IMR-90 (cell line): ENCODE results near the gene RGL1. TPM values are rescaled to one million over a fixed set of nuclear protein-coding genes. Genes with fewer than 3 reads are reported as not detected.

Experiments used
- ATAC-seq: fragments of 200-7000 bp; cut with Tn5 transposase; 2 replicates; pipeline ENCODE4 v1.9.1; 2020; ENCODE audit warnings: low read depth, mild to moderate bottlenecking, moderate library complexity
- BruUV-seq: library from RNA; stranded (reverse); fragments of 400-500 nt; replicated peaks from 2 replicates; lab custom pipeline; 2021; lab: Mats Ljungman, UMichigan
- CTCF ChIA-PET: fragments of 300-600 bp; formaldehyde crosslinking; extraction: SDS; loops from one replicate; lab custom pipeline; 2021; ENCODE audit warnings: antibody characterized with exemption; lab: Yijun Ruan, JAX
- POLR2A ChIA-PET: fragments of 300-600 bp; sonication (Branson Sonifier 250); formaldehyde crosslinking; loops from one replicate; lab custom pipeline; 2022; ENCODE audit warnings: antibody characterized with exemption; ENCODE audit not compliant: unreplicated experiment; lab: Charles Lee
- DNase-seq: peaks from one replicate; pipeline ENCODE4 v3.0.0; 2013
- H2AFZ ChIP-seq: replicated peaks from 2 replicates; pipeline ENCODE3; 2013; ENCODE audit warnings: low read length, mild to moderate bottlenecking; ENCODE audit not compliant: poor library complexity
- H2AK5ac ChIP-seq: 2 replicates; pipeline ENCODE4 v1.6.1; 2013; ENCODE audit warnings: low read depth, low read length, inconsistent platforms
- H2AK9ac ChIP-seq: replicated peaks from 2 replicates; pipeline ENCODE3; 2013; ENCODE audit warnings: mild to moderate bottlenecking, low read depth, low read length, moderate library complexity; ENCODE audit not compliant: poor library complexity
- H2BK120ac ChIP-seq: 2 replicates; pipeline ENCODE4 v1.6.1; 2013; ENCODE audit warnings: low read depth, low read length, inconsistent platforms
- H2BK15ac ChIP-seq: 3 replicates; pipeline ENCODE4 v1.6.1; 2013; ENCODE audit warnings: low read depth, low read length, inconsistent platforms
- H2BK20ac ChIP-seq: 2 replicates; pipeline ENCODE4 v1.6.1; 2013; ENCODE audit warnings: low read depth, mild to moderate bottlenecking, inconsistent platforms, low read length, moderate library complexity
- H2BK5ac ChIP-seq: 2 replicates; pipeline ENCODE4 v1.6.1; 2013; ENCODE audit warnings: mild to moderate bottlenecking, low read depth, low read length, inconsistent platforms; ENCODE audit not compliant: poor library complexity, severe bottlenecking
- H3K14ac ChIP-seq: replicated peaks from 2 replicates; pipeline ENCODE4 v1.6.1; 2013; ENCODE audit warnings: low read depth, low read length, inconsistent platforms
- H3K18ac ChIP-seq: 2 replicates; pipeline ENCODE4 v1.6.1; 2013; ENCODE audit warnings: low read depth, low read length, control low read depth
- H3K23ac ChIP-seq: 2 replicates; pipeline ENCODE4 v1.6.1; 2013; ENCODE audit warnings: low read depth, low read length, inconsistent platforms
- H3K27ac ChIP-seq: 2 replicates; pipeline ENCODE4 v1.5.1; 2013; ENCODE audit warnings: mild to moderate bottlenecking, control low read depth, low read length; ENCODE audit not compliant: insufficient read depth
- H3K27me3 ChIP-seq: 2 replicates; pipeline ENCODE4 v1.6.1; 2013; ENCODE audit warnings: low read length; ENCODE audit not compliant: control insufficient read depth, insufficient read depth
- H3K36me3 ChIP-seq: 2 replicates; pipeline ENCODE4 v1.6.1; 2013; ENCODE audit warnings: low read length, mixed read lengths; ENCODE audit not compliant: control insufficient read depth, insufficient read depth
- H3K4ac ChIP-seq: 2 replicates; pipeline ENCODE4 v1.6.1; 2013; ENCODE audit warnings: low read depth, low read length, inconsistent platforms
- H3K4me1 ChIP-seq: 2 replicates; pipeline ENCODE4 v1.6.1; 2013; ENCODE audit warnings: low read length, mixed read lengths; ENCODE audit not compliant: control insufficient read depth, insufficient read depth
- H3K4me2 ChIP-seq: 2 replicates; pipeline ENCODE4 v1.6.1; 2013; ENCODE audit warnings: low read depth, mild to moderate bottlenecking, control low read depth, low read length, moderate library complexity
- H3K4me3 ChIP-seq: 2 replicates; pipeline ENCODE4 v1.5.1; 2013; ENCODE audit warnings: low read depth, mild to moderate bottlenecking, control low read depth, low read length, moderate library complexity; ENCODE audit not compliant: insufficient read depth
- H3K56ac ChIP-seq: 2 replicates; pipeline ENCODE4 v1.6.1; 2013; ENCODE audit warnings: low read length, inconsistent platforms; ENCODE audit not compliant: insufficient read depth; ENCODE audit errors: extremely low read depth
- H3K79me1 ChIP-seq, 2 experiments: 2 replicates each; pipeline ENCODE4 v1.6.1; 2013; ENCODE audit warnings: low read length in 2 of 2, inconsistent platforms in 1 of 2, low read depth in 1 of 2
- H3K9ac ChIP-seq: 2 replicates; pipeline ENCODE4 v1.6.1; 2013; ENCODE audit warnings: low read depth, low read length, control low read depth
- H3K9me1 ChIP-seq: 2 replicates; pipeline ENCODE4 v1.6.1; 2013; ENCODE audit warnings: low read length, inconsistent platforms; ENCODE audit not compliant: insufficient read depth
- H3K9me3 ChIP-seq: 2 replicates; pipeline ENCODE4 v1.6.1; 2013; ENCODE audit warnings: low read length; ENCODE audit not compliant: control insufficient read depth, insufficient read depth
- H4K20me1 ChIP-seq: 2 replicates; pipeline ENCODE4 v1.6.1; 2013; ENCODE audit warnings: low read length, inconsistent platforms; ENCODE audit not compliant: insufficient read depth
- H4K5ac ChIP-seq: 2 replicates; pipeline ENCODE4 v1.6.1; 2013; ENCODE audit warnings: mild to moderate bottlenecking, low read depth, low read length, control low read depth
- H4K8ac ChIP-seq, 2 experiments: 2 replicates each; pipeline ENCODE4 v1.6.1; 2013; ENCODE audit warnings: low read depth in 2 of 2, low read length in 2 of 2, control low read depth in 1 of 2, inconsistent platforms in 1 of 2
- H4K91ac ChIP-seq: 2 replicates; pipeline ENCODE4 v1.6.1; 2013; ENCODE audit warnings: low read depth, low read length, inconsistent platforms; ENCODE audit not compliant: insufficient read depth
- BHLHE40 ChIP-seq: fragments of 150-350 bp; IDR thresholded peaks from 2 replicates; pipeline ENCODE4 v1.6.1; 2016; ENCODE audit warnings: mild to moderate bottlenecking, low read depth, low read length
- CEBPB ChIP-seq: IDR thresholded peaks from 2 replicates; pipeline ENCODE4 v1.6.1; 2012; ENCODE audit warnings: low read depth, low read length, improper control_type of control experiment
- CHD1 ChIP-seq: IDR thresholded peaks from 2 replicates; pipeline ENCODE4 v1.6.1; 2012; ENCODE audit warnings: low read depth, low read length, improper control_type of control experiment
- CTCF ChIP-seq: conservative IDR thresholded peaks from 2 replicates; pipeline ENCODE4 v1.5.1; 2012; ENCODE audit warnings: mild to moderate bottlenecking, low read depth, low read length, improper control_type of control experiment
- ELK1 ChIP-seq: fragments of 150-350 bp; IDR thresholded peaks from 2 replicates; pipeline ENCODE4 v1.6.1; 2016; ENCODE audit warnings: low read depth, mild to moderate bottlenecking, low read length, moderate library complexity, borderline replicate concordance
- FOS ChIP-seq: fragments of 150-350 bp; IDR thresholded peaks from 2 replicates; pipeline ENCODE4 v1.6.1; 2016; ENCODE audit warnings: low read depth, low read length
- MAFK ChIP-seq: IDR thresholded peaks from 2 replicates; pipeline ENCODE4 v1.6.1; 2012; ENCODE audit warnings: low read depth, low read length, improper control_type of control experiment
- MAZ ChIP-seq: IDR thresholded peaks from 2 replicates; pipeline ENCODE4 v1.6.1; 2012; ENCODE audit warnings: low read depth, mild to moderate bottlenecking, low read length, improper control_type of control experiment, moderate library complexity, borderline replicate concordance
- MXI1 ChIP-seq: IDR thresholded peaks from 2 replicates; pipeline ENCODE4 v1.6.1; 2012; ENCODE audit warnings: low read depth, mild to moderate bottlenecking, low read length, moderate library complexity, borderline replicate concordance
- POLR2A ChIP-seq: IDR thresholded peaks from 2 replicates; pipeline ENCODE4 v1.6.1; 2012; ENCODE audit warnings: mild to moderate bottlenecking, low read depth, low read length
- RAD21 ChIP-seq: IDR thresholded peaks from 2 replicates; pipeline ENCODE4 v1.6.1; 2012; ENCODE audit warnings: low read length, improper control_type of control experiment
- RCOR1 ChIP-seq: IDR thresholded peaks from 2 replicates; pipeline ENCODE4 v1.6.1; 2012; ENCODE audit warnings: mild to moderate bottlenecking, low read length, improper control_type of control experiment; ENCODE audit not compliant: insufficient replicate concordance
- RFX5 ChIP-seq: IDR thresholded peaks from 2 replicates; pipeline ENCODE4 v1.8.0; 2012; ENCODE audit warnings: low read depth, mild to moderate bottlenecking, low read length, moderate library complexity
- SMC3 ChIP-seq: fragments of 150-350 bp; IDR thresholded peaks from 2 replicates; pipeline ENCODE4 v1.6.1; 2016; ENCODE audit warnings: low read depth, mild to moderate bottlenecking, antibody characterized with exemption, low read length, moderate library complexity
- USF2 ChIP-seq: fragments of 150-350 bp; IDR thresholded peaks from 2 replicates; pipeline ENCODE4 v1.6.1; 2017; ENCODE audit warnings: mild to moderate bottlenecking, antibody characterized with exemption, low read length, low read depth
- WGBS, 2 experiments: methylation state at CpG; one replicate each; pipeline versions ENCODE4 v1.1.5 to v1.1.7; 2013; ENCODE audit warnings: missing lambda C conversion rate in 2 of 2; ENCODE audit not compliant: insufficient read length in 1 of 2; ENCODE audit errors: extremely low coverage in 2 of 2; 5-methylcytosine and 5-hydroxymethylcytosine counted together
- dilution Hi-C: fragments of 300-500 bp; cut with HindIII; formaldehyde crosslinking; loops from one replicate; pipeline ENCODE4 v1.14.3; 2018; ENCODE audit warnings: low sequenced_read_pairs; ENCODE audit not compliant: unreplicated experiment
- in situ Hi-C: fragments of 300-500 bp; cut with MboI; formaldehyde crosslinking; loops from 3 replicates; pipeline ENCODE4 v1.14.3; 2019; ENCODE audit warnings: low sequenced_read_pairs, inconsistent platforms, mixed read lengths
- intact Hi-C: fragments of 100-400 bp; cut with micrococcal nuclease; formaldehyde crosslinking; loops from 2 replicates; pipeline ENCODE4 v1.10.0; 2022
- polyA plus RNA-seq, 3 experiments: library from polyadenylated mRNA; depleted of rRNA; stranded (reverse); fragments of >200 nt; gene quantifications; 2 replicates each; pipeline ENCODE4 v1.2.3, GENCODE V29; 2012; ENCODE audit warnings: low replicate concordance in 1 of 3
- total RNA-seq: library from RNA; depleted of rRNA; stranded (reverse); fragments of >200 nt; gene quantifications from 2 replicates; pipeline ENCODE4 v1.2.3, GENCODE V29; 2012

The RGL1 gene
- total and polyA plus RNA-seq, 2 of the 4 experiments (the other 2 are of a cell fraction): 4.7 to 7.5 TPM

GRCh38 chr1:183773482-183774274 is 31.2 kb upstream of the RGL1 start:
- Histone ChIP-seq H2AK5ac (no peak overlapping the region), H3K9ac (no peak overlapping the region), H3K9me3 (peaks cover 2% of the 10 kb centered on the region), H3K9me1 (no peaks in the 10 kb centered on the region), H2BK15ac (no peak overlapping the region), H3K4me3 (no peak overlapping the region), H4K8ac (no peak overlapping the region), H2BK5ac (no peak overlapping the region), H3K27me3 (no peaks in the 10 kb centered on the region), H2BK20ac (no peak overlapping the region), H3K79me1 (no peaks in the 10 kb centered on the region), H2AFZ (no peak overlapping the region), H3K4me2 (no peak overlapping the region), H3K18ac (no peak overlapping the region), H3K4me1 (peaks cover 4% of the 10 kb centered on the region), H3K14ac (no peak overlapping the region), H4K91ac (no peak overlapping the region), H3K56ac (no peak overlapping the region), H4K20me1 (no peaks in the 10 kb centered on the region), H2AK9ac (no peak overlapping the region), H4K5ac (no peak overlapping the region), H2BK120ac (no peak overlapping the region), H3K27ac (no peak overlapping the region), H3K4ac (no peak overlapping the region), H3K23ac (no peak overlapping the region), H3K36me3 (no peaks in the 10 kb centered on the region)
- ChIA-PET CTCF (interaction anchor here (1.2 kb wide), 1 partner anchor 15 kb away, joined by 4 read pairs; no protein-coding TSS in a partner anchor), POLR2A (no interaction called here)
- no TSS peak for BruUV-seq
- dilution Hi-C loops (no loop called here), in situ Hi-C loops (no loop called here), intact Hi-C loops (no loop called here)
- no CpG with 5 or more reads among the region's 3 CpGs for WGBS, 2 experiments
- DNase-seq (no peak), ATAC-seq (no peak)
- no peak for TF ChIP-seq CEBPB
- no peak for TF ChIP-seq SMC3
- no peak for TF ChIP-seq RFX5
- no peak for TF ChIP-seq MXI1
- no peak for TF ChIP-seq BHLHE40
- TF ChIP-seq MAFK: no peak
- TF ChIP-seq ELK1: no peak
- no peak for TF ChIP-seq FOS
- TF ChIP-seq RCOR1: no peak
- TF ChIP-seq CTCF: no peak
- TF ChIP-seq USF2: no peak
- TF ChIP-seq POLR2A: no peak
- TF ChIP-seq MAZ: no peak
- no peak for TF ChIP-seq CHD1
- TF ChIP-seq RAD21: no peak
